ENCODE results near the gene MFN2. TPM values are rescaled to one million over a fixed set of nuclear protein-coding genes. Genes with fewer than 3 reads are reported as not detected.

The MFN2 gene
- total and polyA plus RNA-seq, 9 of the 15 experiments (the other 6 are each of a cell fraction or from before 2014, with no cell fraction given) = 10.5 to 158 (median 87.1) TPM

GRCh38 chr1:12057940-12058687 is 77.9 kb downstream of the MFN2 start:
- CTCF ChIA-PET (ENCODE audit: low intra/inter-chr PET ratio) = no interaction called here
- WGBS (ENCODE audit: insufficient coverage, low coverage, missing lambda C conversion rate) = 56% methylated on average over 4 of the region's 4 CpGs
- Histone ChIP-seq H3K9me3 (replicated peaks; ENCODE audit: control insufficient read depth, insufficient read depth, low read depth, low read length) (0 out of 2 replicates have a peak, but pooled peaks cover 3% of the 10 kb centered on the region), H2AFZ (ENCODE audit: low read depth, low read length) (no peak overlapping the region), H3K4me3 (no peak overlapping the region), H3K4me1 (replicated peaks in 1 of 2; ENCODE audit: control insufficient read depth in 2 of 2, insufficient read depth in 2 of 2, low read length in 2 of 2) (peaks cover 19 to 29% of the 10 kb centered on the region in 2 experiments), H3K36me3 (ENCODE audit: control insufficient read depth, insufficient read depth, low read length) (no peaks in the 10 kb centered on the region), H3K27me3 (ENCODE audit: control insufficient read depth in 2 of 2, insufficient read depth in 2 of 2, low read length in 2 of 2) (no peaks in the 10 kb centered on the region), H4K20me1 (replicated peaks; ENCODE audit: control insufficient read depth, insufficient read depth, low read length) (no peaks in the 10 kb centered on the region), H3K9me1 (ENCODE audit: control insufficient read depth, insufficient read depth, low read length) (no peaks in the 10 kb centered on the region), H3K79me2 (ENCODE audit: control insufficient read depth, insufficient read depth, low read length) (no peaks in the 10 kb centered on the region), H3K27ac (ENCODE audit: extremely low read depth, low read depth, low read length) (no peak overlapping the region), H3K9ac (ENCODE audit: insufficient read depth in 1 of 2, low read depth in 2 of 2, low read length in 2 of 2) (no peak overlapping the region), H3K4me2 (ENCODE audit: insufficient read depth, low read length) (no peak overlapping the region)
- DNase-seq (ENCODE audit: extremely low read depth in 1 of 4, low spot score in 3 of 4) (no peak), ATAC-seq (peak; percentile 10; the same call in 2 of the 3 replicates), FAIRE-seq (no peak)
- BruUV-seq (replicated peaks) = no TSS peak
- in situ Hi-C loops (cut with MboI) = no loop called here
- POLR2A ChIA-PET = interaction anchor here (0.6 to 1.0 kb wide), 4 partner anchors 19 to 213 kb away, joined by 3 to 5 read pairs (median 4); no protein-coding TSS in a partner anchor
- intact Hi-C loops (cut with micrococcal nuclease) = no loop called here
- TF ChIP-seq PTBP1 (IDR thresholded peaks at IDR 0.05; ENCODE audit: low read depth, low read length) (0 out of 2 replicates have a peak, but pooled peaks have one; percentile 37), USF1 (CRISPR knock-in tag; IDR thresholded peaks at IDR 0.05) (no peak), BACH1 (tag; IDR thresholded peaks at IDR 0.05) (no peak), RBM25 (IDR thresholded peaks at IDR 0.05; ENCODE audit: low read depth, low read length, severe bottlenecking) (peak; percentile 98), MAFG (tag; conservative IDR thresholded peaks at IDR 0.05) (peak; percentile 87), YY1 (IDR thresholded peaks at IDR 0.05; ENCODE audit: borderline replicate concordance in 1 of 3, control insufficient read depth in 1 of 3, extremely low read depth in 1 of 3, insufficient read depth in 3 of 3, insufficient read length in 1 of 3, insufficient replicate concordance in 2 of 3, low read depth in 1 of 3, low read length in 2 of 3) (peak in 1 of 3 experiments; percentile 48), RBBP5 (IDR thresholded peaks at IDR 0.05; ENCODE audit: borderline replicate concordance, insufficient read depth, low read length, poor library complexity, severe bottlenecking) (no peak), ADNP (tag; IDR thresholded peaks at IDR 0.05) (peak; percentile 91), HCFC1 (IDR thresholded peaks at IDR 0.05; ENCODE audit: low read depth, low read length) (no peak), HNRNPL (IDR thresholded peaks at IDR 0.05; ENCODE audit: low read depth, low read length) (no peak), DDX20 (tag; IDR thresholded peaks at IDR 0.05; ENCODE audit: low read depth) (no peak), RAD51 (IDR thresholded peaks at IDR 0.05; ENCODE audit: borderline replicate concordance, low read depth) (0 out of 2 replicates have a peak, but pooled peaks have one; percentile 37), TRIM25 (IDR thresholded peaks at IDR 0.05; ENCODE audit: borderline replicate concordance) (no peak), KDM1A (IDR thresholded peaks at IDR 0.05) (peak; percentile 79 to 88), SRSF3 (IDR thresholded peaks at IDR 0.05; ENCODE audit: insufficient read depth, low read length) (no peak), MAFK (IDR thresholded peaks at IDR 0.05; ENCODE audit: low read length) (peak; percentile 61; the same call in 1 of the 2 replicates), MAFF (IDR thresholded peaks at IDR 0.05; ENCODE audit: low read length) (peak; percentile 71), ZNF696 (CRISPR knock-in tag; conservative IDR thresholded peaks at IDR 0.05) (no peak), CBX3 (IDR thresholded peaks at IDR 0.05; ENCODE audit: borderline replicate concordance in 1 of 2, low read length in 2 of 2) (peak in 1 of 2 experiments; percentile 33; a peak in 1 of 3 replicates), RUNX1 (IDR thresholded peaks at IDR 0.05; ENCODE audit: low read depth) (no peak)
